HPDE6-E6E7 (cell line): ENCODE results near the gene PLB1.
"Not testable (repeated sequence)": the region's sequence is repeated elsewhere in the genome, so short reads cannot be mapped to it uniquely, and the experiment has no call there.

ENCODE experiments used
- DNase-seq: peaks from one replicate; pipeline ENCODE4 v3.0.0; 2011; ENCODE audit warnings: missing footprints; ENCODE audit errors: extremely low spot score

Gene PLB1

GRCh38 chr2:28538134-28538533 is 42.3 kb downstream of the PLB1 start:
- no peak for DNase-seq

GRCh38 chr2:28538652-28539051 is 42.8 kb downstream of the PLB1 start:
- DNase-seq = no peak

- no peak for DNase-seq
Observed at GRCh38 chr2:28539118-28539541, 43.3 kb downstream of the PLB1 start.

GRCh38 chr2:28543316-28544035 is 47.6 kb downstream of the PLB1 start:
- no peak for DNase-seq

GRCh38 chr2:28544036-28544346 is 48.1 kb downstream of the PLB1 start:
- no peak for DNase-seq

GRCh38 chr2:28544405-28544921 is 48.6 kb downstream of the PLB1 start:
- DNase-seq = no peak

- DNase-seq = no peak
Observed at GRCh38 chr2:28544922-28545589, 49.2 kb downstream of the PLB1 start.

GRCh38 chr2:28545590-28546200 is 49.8 kb downstream of the PLB1 start:
- peak; percentile 95 for DNase-seq

GRCh38 chr2:28546242-28546641 is 50.4 kb downstream of the PLB1 start:
- DNase-seq = no peak

GRCh38 chr2:28547223-28547860 is 51.5 kb downstream of the PLB1 start:
- DNase-seq = no peak

- no peak for DNase-seq
Observed at GRCh38 chr2:28547906-28548600, 52.2 kb downstream of the PLB1 start.

GRCh38 chr2:28550345-28550744 is 54.5 kb downstream of the PLB1 start:
- DNase-seq = not testable (repeated sequence)

- DNase-seq = no peak
Observed at GRCh38 chr2:28552045-28552823, 56.4 kb downstream of the PLB1 start.

- DNase-seq = no peak
Observed at GRCh38 chr2:28556303-28556702, 60.4 kb downstream of the PLB1 start.

GRCh38 chr2:28557389-28558131 is 61.7 kb downstream of the PLB1 start:
- DNase-seq = no peak

GRCh38 chr2:28558158-28558820 is 62.4 kb downstream of the PLB1 start:
- DNase-seq = no peak

GRCh38 chr2:28558918-28559317 is 63.1 kb downstream of the PLB1 start:
- DNase-seq = no peak

- no peak for DNase-seq
Observed at GRCh38 chr2:28563869-28564268, 68.0 kb downstream of the PLB1 start.

- DNase-seq = no peak
Observed at GRCh38 chr2:28564346-28564745, 68.5 kb downstream of the PLB1 start.

GRCh38 chr2:28565033-28565432 is 69.2 kb downstream of the PLB1 start:
- DNase-seq = no peak
